Lower lobe of right lung (tissue), 2 donors: ENCODE data around the gene PSMB9. TPM values are rescaled to one million over a fixed set of nuclear protein-coding genes. Genes with fewer than 3 reads are reported as not detected.

Source experiments
- ATAC-seq, 2 donors: fragments of 200-7000 bp; cut with Tn5 transposase; one replicate each; pipeline ENCODE4 v1.9.1; 2020 to 2022; ENCODE audit warnings: mild to moderate bottlenecking in 2 of 2, moderate library complexity in 2 of 2
- DNase-seq: peaks from one replicate; pipeline ENCODE4 v3.0.0-alpha.2; 2020
- H3K27ac ChIP-seq: fragments of 200-600 bp; one replicate; pipeline ENCODE4 v1.8.0; 2022
- H3K27me3 ChIP-seq: fragments of 200-600 bp; one replicate; pipeline ENCODE4 v1.8.0; 2022; ENCODE audit warnings: low read depth
- H3K36me3 ChIP-seq: fragments of 200-600 bp; one replicate; pipeline ENCODE4 v1.8.0; 2022; ENCODE audit warnings: mild to moderate bottlenecking
- H3K4me1 ChIP-seq: fragments of 200-600 bp; one replicate; pipeline ENCODE4 v1.8.0; 2022
- H3K4me3 ChIP-seq: fragments of 200-600 bp; one replicate; pipeline ENCODE4 v1.8.0; 2022; ENCODE audit warnings: mild to moderate bottlenecking
- H3K9me3 ChIP-seq: fragments of 200-600 bp; one replicate; pipeline ENCODE4 v1.8.0; 2022
- intact Hi-C: fragments of 100-400 bp; cut with DNase I; formaldehyde crosslinking; loops from one replicate; pipeline ENCODE4 v1.11.0; 2022
- total RNA-seq: library from RNA; stranded (reverse); fragmentation: NEBNext Ultra II Directional; extraction: Animal tissue kit (Norgen Biotek cat#: 25700); gene quantifications from one replicate; pipeline ENCODE4 v1.2.1, GENCODE V29; 2021
- TF ChIP-seq, protein P1 (sequence below): fragments of 200-600 bp; IDR thresholded peaks from one replicate; pipeline ENCODE4 v1.8.0; 2022; ENCODE audit warnings: antibody characterized with exemption, mild to moderate bottlenecking
- donor health status: DM: no; HTN: yes; CAD: no; lungs with severe emphysema.

Gene PSMB9
- total RNA-seq, 1 donor from 2014 or later: 74.5 TPM

DNA sequence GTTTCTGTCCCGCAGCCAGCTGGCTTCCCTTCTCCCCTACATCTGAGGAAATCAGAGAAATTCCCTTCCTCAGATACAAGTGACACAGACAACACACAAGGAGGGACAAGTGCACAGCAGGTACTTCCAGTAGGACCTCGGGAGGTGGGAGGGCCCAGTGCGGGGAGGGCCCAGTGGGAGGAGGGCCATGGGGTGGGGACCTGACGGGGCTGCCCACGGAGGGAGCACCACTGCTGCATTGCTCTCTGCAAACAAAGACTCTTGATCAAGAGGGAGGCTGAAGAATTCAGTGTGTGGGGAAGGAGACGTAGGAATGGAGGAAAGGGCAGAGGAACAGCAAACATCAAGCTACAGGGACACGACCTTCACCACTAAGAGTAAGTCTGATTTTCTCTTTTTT, 24.5 kb upstream of the PSMB9 start:
- no peak for DNase-seq
- H3K4me1 ChIP-seq: no peaks in the 10 kb centered on the region
- H3K36me3 ChIP-seq: peaks cover 54% of the 10 kb centered on the region
- H3K27me3 ChIP-seq: no peaks in the 10 kb centered on the region
- peak; percentile 40 to 53 for ATAC-seq
- H3K9me3 ChIP-seq: no peaks in the 10 kb centered on the region
- no peak overlapping the region for H3K4me3 ChIP-seq
- no peak overlapping the region for H3K27ac ChIP-seq
- TF ChIP-seq, protein P1, sequence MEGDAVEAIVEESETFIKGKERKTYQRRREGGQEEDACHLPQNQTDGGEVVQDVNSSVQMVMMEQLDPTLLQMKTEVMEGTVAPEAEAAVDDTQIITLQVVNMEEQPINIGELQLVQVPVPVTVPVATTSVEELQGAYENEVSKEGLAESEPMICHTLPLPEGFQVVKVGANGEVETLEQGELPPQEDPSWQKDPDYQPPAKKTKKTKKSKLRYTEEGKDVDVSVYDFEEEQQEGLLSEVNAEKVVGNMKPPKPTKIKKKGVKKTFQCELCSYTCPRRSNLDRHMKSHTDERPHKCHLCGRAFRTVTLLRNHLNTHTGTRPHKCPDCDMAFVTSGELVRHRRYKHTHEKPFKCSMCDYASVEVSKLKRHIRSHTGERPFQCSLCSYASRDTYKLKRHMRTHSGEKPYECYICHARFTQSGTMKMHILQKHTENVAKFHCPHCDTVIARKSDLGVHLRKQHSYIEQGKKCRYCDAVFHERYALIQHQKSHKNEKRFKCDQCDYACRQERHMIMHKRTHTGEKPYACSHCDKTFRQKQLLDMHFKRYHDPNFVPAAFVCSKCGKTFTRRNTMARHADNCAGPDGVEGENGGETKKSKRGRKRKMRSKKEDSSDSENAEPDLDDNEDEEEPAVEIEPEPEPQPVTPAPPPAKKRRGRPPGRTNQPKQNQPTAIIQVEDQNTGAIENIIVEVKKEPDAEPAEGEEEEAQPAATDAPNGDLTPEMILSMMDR: no peak
- intact Hi-C loops: no loop called here

DNA sequence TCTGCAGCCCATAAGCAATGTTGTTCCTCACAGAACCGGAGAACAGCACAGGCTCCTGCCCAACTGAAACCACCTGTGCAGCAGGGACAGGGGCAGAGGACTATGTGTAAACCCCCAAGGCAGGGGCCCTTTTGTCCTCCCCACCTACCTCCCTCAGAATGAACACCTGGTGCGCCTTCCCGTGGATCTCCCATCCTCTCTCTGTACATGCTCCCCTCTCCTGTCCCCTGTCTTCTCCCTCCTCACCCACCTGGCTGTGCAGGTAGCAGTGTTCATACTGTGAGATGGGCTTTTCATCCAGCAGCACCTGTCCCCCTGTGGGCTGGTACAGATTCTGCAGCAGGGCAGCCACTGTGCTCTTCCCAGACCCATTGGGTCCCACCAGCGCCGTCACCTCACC, 24.0 kb upstream of the PSMB9 start:
- Histone ChIP-seq H3K4me1 (no peaks in the 10 kb centered on the region), H3K4me3 (no peak overlapping the region), H3K9me3 (no peaks in the 10 kb centered on the region), H3K27me3 (no peaks in the 10 kb centered on the region), H3K36me3 (peaks cover 59% of the 10 kb centered on the region), H3K27ac (no peak overlapping the region)
- no peak for DNase-seq
- intact Hi-C loops: no loop called here
- ATAC-seq: no peak
- TF ChIP-seq, protein P1: no peak

DNA sequence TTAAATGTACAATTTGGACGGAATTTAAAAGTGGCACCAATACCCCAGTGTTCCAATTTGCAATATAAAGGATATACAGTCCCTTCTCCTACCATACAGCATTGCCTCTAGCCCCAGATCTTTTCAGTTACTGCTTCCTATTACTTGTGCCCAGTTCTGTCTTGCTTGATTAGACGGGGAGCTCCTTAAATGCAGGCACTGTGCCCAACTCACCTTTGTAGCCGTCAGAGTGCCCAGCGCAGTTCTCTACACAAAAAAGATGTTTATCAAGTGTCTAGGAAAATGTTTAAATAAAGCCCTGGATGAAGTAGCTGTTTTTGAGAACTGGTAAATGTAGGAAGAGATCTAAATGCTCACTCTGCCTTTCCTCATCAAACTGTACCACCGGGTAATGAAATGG, 23.1 kb upstream of the PSMB9 start:
- no peak overlapping the region for H3K27ac ChIP-seq
- no peak for DNase-seq
- ATAC-seq: no peak
- no peaks in the 10 kb centered on the region for H3K9me3 ChIP-seq
- intact Hi-C loops: no loop called here
- no peaks in the 10 kb centered on the region for H3K4me1 ChIP-seq
- TF ChIP-seq, protein P1: no peak
- peaks cover 68% of the 10 kb centered on the region for H3K36me3 ChIP-seq
- no peak overlapping the region for H3K4me3 ChIP-seq
- no peaks in the 10 kb centered on the region for H3K27me3 ChIP-seq

DNA sequence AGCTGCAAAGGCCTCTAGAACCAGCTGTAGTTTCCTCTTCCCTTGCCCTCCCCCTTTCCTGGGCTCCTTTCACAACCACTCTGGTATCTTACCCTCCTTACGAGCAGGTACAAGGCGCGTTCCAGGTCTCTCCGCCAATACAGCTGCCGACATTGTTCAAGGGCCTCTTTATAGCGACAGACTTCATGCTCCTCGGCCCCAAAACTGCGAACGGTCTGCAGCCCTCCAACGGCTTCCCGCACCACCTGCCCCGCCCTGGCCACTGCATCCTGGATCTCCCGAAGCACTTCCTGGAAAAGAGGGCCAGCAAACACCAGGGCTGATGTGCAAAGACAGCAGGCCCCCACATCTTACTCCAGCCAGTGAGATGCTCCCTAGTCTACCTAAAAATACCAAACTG, 21.5 kb upstream of the PSMB9 start:
- no peak for ATAC-seq
- DNase-seq: no peak
- TF ChIP-seq, protein P1: no peak
- H3K36me3 ChIP-seq: peaks cover 72% of the 10 kb centered on the region
- H3K27me3 ChIP-seq: no peaks in the 10 kb centered on the region
- H3K9me3 ChIP-seq: no peaks in the 10 kb centered on the region
- H3K4me3 ChIP-seq: no peak overlapping the region
- H3K4me1 ChIP-seq: peaks cover 12% of the 10 kb centered on the region
- H3K27ac ChIP-seq: no peak overlapping the region
- intact Hi-C loops: no loop called here

DNA sequence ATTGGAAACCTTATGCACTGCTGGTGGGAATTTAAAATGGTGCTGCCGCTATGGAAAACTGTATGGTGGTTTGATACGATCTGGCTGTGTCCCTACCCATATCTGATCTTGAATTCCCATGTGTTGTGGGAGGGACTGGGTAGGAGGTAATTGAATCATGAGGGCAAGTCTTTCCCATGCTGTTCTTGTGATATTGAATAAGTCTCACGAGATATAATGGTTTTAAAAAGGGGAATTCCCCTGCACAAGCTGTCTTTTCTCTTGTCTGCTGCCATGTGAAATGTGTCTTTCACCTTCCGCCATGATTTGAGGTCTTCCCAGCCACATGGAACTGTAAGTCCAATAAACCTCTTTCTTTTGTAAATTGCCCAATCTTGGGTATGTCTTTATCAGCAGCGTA, 20.3 kb upstream of the PSMB9 start:
- Histone ChIP-seq H3K4me1 (peaks cover 18% of the 10 kb centered on the region), H3K36me3 (peaks cover 66% of the 10 kb centered on the region), H3K9me3 (no peaks in the 10 kb centered on the region), H3K4me3 (no peak overlapping the region), H3K27me3 (no peaks in the 10 kb centered on the region), H3K27ac (no peak overlapping the region)
- intact Hi-C loops: no loop called here
- ATAC-seq: no peak
- TF ChIP-seq, protein P1: no peak
- DNase-seq: no peak
